GM19025 (cell line): ENCODE results near the gene AHRR.
"Not testable (repeated sequence)": the region's sequence is repeated elsewhere in the genome, so short reads cannot be mapped to it uniquely, and the experiment has no call there.

Experiments used
- ATAC-seq: cut with Tn5 transposase; IDR thresholded peaks from one replicate; pipeline ENCODE4 v1.9.1; 2021; ENCODE audit warnings: mild to moderate bottlenecking, low read depth, moderate library complexity; ENCODE audit not compliant: unreplicated experiment

Gene AHRR

GRCh38 chr5:390623-391491 is 69.3 kb downstream of the AHRR start:
- no peak for ATAC-seq

- ATAC-seq: peak; percentile 69
Observed at GRCh38 chr5:392431-392988, 71.0 kb downstream of the AHRR start.

GRCh38 chr5:393846-394275 is 72.3 kb downstream of the AHRR start:
- ATAC-seq: no peak

GRCh38 chr5:394671-395155 is 73.2 kb downstream of the AHRR start:
- no peak for ATAC-seq

GRCh38 chr5:395156-395920 is 73.8 kb downstream of the AHRR start:
- ATAC-seq: no peak

GRCh38 chr5:395921-396530 is 74.5 kb downstream of the AHRR start:
- no peak for ATAC-seq

- no peak for ATAC-seq
Observed at GRCh38 chr5:396531-396961, 75.0 kb downstream of the AHRR start.

- not testable (repeated sequence) for ATAC-seq
Observed at GRCh38 chr5:398141-398474, 76.6 kb downstream of the AHRR start.

- ATAC-seq: no peak
Observed at GRCh38 chr5:398475-399295, 77.2 kb downstream of the AHRR start.

GRCh38 chr5:399296-400281 is 78.1 kb downstream of the AHRR start:
- peak; percentile 69 for ATAC-seq

GRCh38 chr5:400282-401145 is 79.0 kb downstream of the AHRR start:
- peak; percentile 21 for ATAC-seq

GRCh38 chr5:401146-402034 is 79.9 kb downstream of the AHRR start:
- ATAC-seq: no peak

GRCh38 chr5:402219-402614 is 80.7 kb downstream of the AHRR start:
- ATAC-seq: not testable (repeated sequence)

GRCh38 chr5:402615-403359 is 81.3 kb downstream of the AHRR start:
- no peak for ATAC-seq

GRCh38 chr5:403995-404394 is 82.5 kb downstream of the AHRR start:
- ATAC-seq: no peak

- no peak for ATAC-seq
Observed at GRCh38 chr5:404666-405241, 83.2 kb downstream of the AHRR start.
